ENCODE measurements around the gene KIF1B. TPM values are rescaled to one million over a fixed set of nuclear protein-coding genes. Genes with fewer than 3 reads are reported as not detected.
"Not testable (repeated sequence)": the region's sequence is repeated elsewhere in the genome, so short reads cannot be mapped to it uniquely, and the experiment has no call there.

KIF1B gene
- total RNA-seq, 1 donor from 2014 or later = 38.0 TPM

DNA sequence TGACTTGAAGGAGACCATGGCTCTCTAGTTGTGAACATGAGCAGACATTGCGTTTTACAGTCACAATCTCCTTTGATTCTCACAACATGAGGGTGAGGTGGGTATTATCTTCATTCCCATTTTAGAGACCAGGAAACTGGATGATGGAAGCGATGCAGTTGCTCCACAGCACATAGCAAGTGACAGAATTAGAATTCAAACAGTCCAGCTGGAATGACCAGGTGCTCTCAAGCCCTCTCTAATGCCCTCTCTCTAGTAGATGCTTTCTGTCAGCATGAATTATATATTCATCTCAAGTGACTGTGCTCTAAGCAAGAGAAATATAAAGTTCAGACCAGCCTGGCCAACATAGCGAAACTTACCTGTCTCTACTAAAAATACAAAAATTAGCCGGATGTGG lies 9.8 kb upstream of the KIF1B start:
- Histone ChIP-seq H3K36me3 (no peaks in the 10 kb centered on the region), H3K4me1 (no peaks in the 10 kb centered on the region), H3K27me3 (ENCODE audit: low read depth) (peaks cover 3% of the 10 kb centered on the region), H3K27ac (no peak overlapping the region), H3K4me3 (no peak overlapping the region), H3K9me3 (no peaks in the 10 kb centered on the region)
- DNase-seq = no peak
- ATAC-seq = no peak
- no peak for TF ChIP-seq CTCF (IDR thresholded peaks at IDR 0.05)
- intact Hi-C loops (cut with DNase I) = no loop called here

DNA sequence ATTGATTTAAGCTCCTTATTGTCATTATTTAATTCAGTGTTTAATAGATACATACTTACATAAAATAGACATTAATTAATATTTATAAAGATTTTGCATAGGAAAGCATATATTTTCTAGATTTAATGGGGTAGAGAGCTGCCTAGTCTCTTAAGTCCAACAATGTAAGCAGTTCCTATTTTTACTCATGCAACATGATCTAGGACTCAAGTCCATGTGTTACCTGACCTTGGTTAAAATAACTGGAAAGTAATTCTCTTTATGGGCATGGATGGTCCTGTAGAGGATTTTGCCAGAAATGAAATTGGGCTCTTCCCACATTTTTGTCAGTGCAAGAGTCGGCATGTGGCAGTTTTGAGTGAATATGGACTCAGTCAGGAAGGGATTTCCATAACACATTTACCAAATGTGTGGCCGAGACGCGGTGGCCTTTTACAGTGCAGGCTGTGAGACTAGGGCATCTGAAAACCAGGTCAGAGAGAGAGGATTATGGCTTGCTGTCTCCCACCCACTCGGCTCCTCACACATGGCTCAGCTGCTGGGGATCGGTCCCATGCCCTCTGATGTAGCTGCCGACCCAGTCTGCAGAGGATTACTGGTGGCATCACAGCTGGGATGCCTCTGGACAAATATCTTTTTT lies 6.2 kb upstream of the KIF1B start:
- ATAC-seq = no peak
- TF ChIP-seq CTCF (IDR thresholded peaks at IDR 0.05) = no peak
- intact Hi-C loops (cut with DNase I) = no loop called here

DNA sequence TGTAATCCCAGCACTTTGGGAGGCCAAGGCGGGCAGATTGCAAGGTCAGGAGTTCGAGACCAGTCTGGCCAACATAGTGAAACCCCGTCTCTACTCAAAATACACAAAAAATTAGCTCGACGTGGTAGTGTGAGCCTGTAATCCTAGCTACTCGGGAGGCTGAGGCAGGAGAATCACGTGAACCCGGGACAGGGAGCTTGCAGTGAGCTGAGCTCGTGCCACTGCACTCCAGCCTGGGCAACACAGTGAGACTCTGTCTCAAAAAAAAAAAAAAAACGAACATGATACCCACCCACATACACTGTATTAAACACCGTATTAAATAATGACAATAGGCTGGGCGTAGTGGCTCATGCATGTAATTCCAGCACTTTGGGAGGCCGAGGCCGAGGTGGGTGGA lies 5.2 kb upstream of the KIF1B start:
- intact Hi-C loops (cut with DNase I); H3K36me3 ChIP-seq; H3K4me1 ChIP-seq; DNase-seq; H3K4me3 ChIP-seq; H3K27ac ChIP-seq; H3K27me3 ChIP-seq (ENCODE audit: low read depth); ATAC-seq; H3K9me3 ChIP-seq: not testable (repeated sequence)

More for the DNA sequence above, 6.2 kb upstream of the KIF1B start:
- Histone ChIP-seq H3K9me3 (no peaks in the 10 kb centered on the region), H3K27me3 (ENCODE audit: low read depth) (peaks cover 3% of the 10 kb centered on the region), H3K4me3 (no peak overlapping the region), H3K27ac (no peak overlapping the region), H3K36me3 (no peaks in the 10 kb centered on the region), H3K4me1 (peaks cover under 1% of the 10 kb centered on the region)
- DNase-seq = no peak

DNA sequence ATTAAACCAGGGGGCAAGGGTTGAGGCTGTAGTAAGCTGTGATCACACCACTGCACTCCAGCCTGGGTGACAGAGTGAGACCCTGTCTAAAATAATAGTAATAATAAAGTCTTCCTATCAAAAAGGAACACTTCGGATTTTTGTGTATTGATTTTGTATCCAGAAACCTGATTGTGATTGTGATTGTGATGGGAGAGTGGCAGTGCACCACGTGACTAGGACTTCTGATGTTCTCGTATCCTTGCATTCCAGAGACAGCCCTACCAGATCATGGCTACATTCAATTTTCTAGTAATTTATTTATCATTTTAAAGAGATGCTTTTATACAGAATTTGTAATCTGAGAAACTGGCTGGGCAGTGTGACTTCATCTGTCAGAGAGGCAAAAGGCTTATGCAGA lies 2.6 kb upstream of the KIF1B start:
- H3K9me3 ChIP-seq = no peaks in the 10 kb centered on the region
- H3K27ac ChIP-seq = no peak overlapping the region
- no peaks in the 10 kb centered on the region for H3K36me3 ChIP-seq
- ATAC-seq (no peak), DNase-seq (no peak)
- H3K4me3 ChIP-seq = no peak overlapping the region
- peaks cover 20% of the 10 kb centered on the region for H3K4me1 ChIP-seq
- no peak for TF ChIP-seq CTCF (IDR thresholded peaks at IDR 0.05)
- peaks cover 3% of the 10 kb centered on the region for H3K27me3 ChIP-seq (ENCODE audit: low read depth)
- intact Hi-C loops (cut with DNase I) = no loop called here

- no peak overlapping the region for H3K4me3 ChIP-seq
- no peaks in the 10 kb centered on the region for H3K36me3 ChIP-seq
- no peaks in the 10 kb centered on the region for H3K27me3 ChIP-seq (ENCODE audit: low read depth)
- intact Hi-C loops (cut with DNase I) = no loop called here
- ATAC-seq (no peak), DNase-seq (peak; percentile 59)
- peaks cover 27% of the 10 kb centered on the region for H3K4me1 ChIP-seq
- no peak for TF ChIP-seq CTCF (IDR thresholded peaks at IDR 0.05)
- H3K9me3 ChIP-seq = no peaks in the 10 kb centered on the region
- H3K27ac ChIP-seq = no peak overlapping the region
These were observed 1.8 kb upstream of the KIF1B start for GRCh38 chr1:10208537-10208936.

- Histone ChIP-seq H3K4me3 (peak overlapping the region; percentile 86), H3K4me1 (peaks cover 37% of the 10 kb centered on the region), H3K9me3 (no peaks in the 10 kb centered on the region), H3K36me3 (no peaks in the 10 kb centered on the region), H3K27ac (peak overlapping the region; percentile 98), H3K27me3 (ENCODE audit: low read depth) (no peaks in the 10 kb centered on the region)
- DNase-seq (no peak), ATAC-seq (no peak)
- TF ChIP-seq CTCF (IDR thresholded peaks at IDR 0.05) = no peak
- intact Hi-C loops (cut with DNase I) = no loop called here
These were observed 823 bp upstream of the KIF1B start for GRCh38 chr1:10209590-10209904.
